SK-N-SH treated with all-trans-retinoic acid at 6 μM for 48 hours (cell line): Measurements from ENCODE around the gene HSD11B1L.

Experiments used
- ATAC-seq: fragments of 200-7000 bp; cut with Tn5 transposase; 3 replicates; pipeline ENCODE4 v1.9.1; 2020; ENCODE audit warnings: mild to moderate bottlenecking, moderate library complexity
- ARNTL ChIP-seq: fragments of 450-650 bp; formaldehyde crosslinking; IDR thresholded peaks from 2 replicates; pipeline ENCODE4 v1.5.0; 2020; ENCODE audit warnings: low read depth, mild to moderate bottlenecking, moderate library complexity, borderline replicate concordance
- BACH2 ChIP-seq: fragments of 250-450 bp; sonication (Bioruptor Pico); IDR thresholded peaks from 2 replicates; pipeline ENCODE4 v1.9.0; 2021; ENCODE audit warnings: mild to moderate bottlenecking, borderline replicate concordance
- CSDC2 ChIP-seq: fragments of 250-450 bp; sonication (Bioruptor Pico); IDR thresholded peaks from 2 replicates; pipeline ENCODE4 v1.5.0; 2020; ENCODE audit warnings: mild to moderate bottlenecking, moderate library complexity
- ESRRG ChIP-seq: fragments of 250-450 bp; sonication (Bioruptor Pico); IDR thresholded peaks from 2 replicates; pipeline ENCODE4 v1.6.1; 2021; ENCODE audit warnings: mild to moderate bottlenecking
- ISL1 ChIP-seq: fragments of 250-450 bp; sonication (Bioruptor Pico); IDR thresholded peaks from 2 replicates; pipeline ENCODE4 v2.1.2; 2022; ENCODE audit warnings: mild to moderate bottlenecking, moderate library complexity
- OSR1 ChIP-seq: fragments of 250-450 bp; sonication (Bioruptor Pico); IDR thresholded peaks from 2 replicates; pipeline ENCODE4 v1.8.0; 2022; ENCODE audit warnings: moderate library complexity, mild to moderate bottlenecking, inconsistent platforms
- PPARA ChIP-seq: fragments of 250-450 bp; sonication (Bioruptor Pico); IDR thresholded peaks from 2 replicates; pipeline ENCODE4 v1.5.0; 2020; ENCODE audit warnings: mild to moderate bottlenecking, borderline replicate concordance
- RARB ChIP-seq: fragments of 250-450 bp; sonication (Bioruptor Pico); IDR thresholded peaks from 2 replicates; pipeline ENCODE4 v1.8.0; 2021; ENCODE audit warnings: mild to moderate bottlenecking, moderate library complexity
- SNAI2 ChIP-seq: fragments of 250-450 bp; sonication (Bioruptor Pico); IDR thresholded peaks from 2 replicates; pipeline ENCODE4 v1.5.0; 2020; ENCODE audit warnings: mild to moderate bottlenecking, moderate library complexity
- TCF4 ChIP-seq: fragments of 250-450 bp; sonication (Bioruptor Pico); IDR thresholded peaks from 2 replicates; pipeline ENCODE4 v1.8.0; 2021; ENCODE audit warnings: mild to moderate bottlenecking, moderate library complexity, borderline replicate concordance
- TOX ChIP-seq: fragments of 250-450 bp; sonication (Bioruptor Pico); IDR thresholded peaks from 2 replicates; pipeline ENCODE4 v1.8.0; 2021; ENCODE audit warnings: mild to moderate bottlenecking, moderate library complexity, borderline replicate concordance
- ZC3H10 ChIP-seq: fragments of 250-450 bp; sonication (Bioruptor Pico); IDR thresholded peaks from 2 replicates; pipeline ENCODE4 v1.5.1; 2021; ENCODE audit warnings: mild to moderate bottlenecking, moderate library complexity
- ZFP3 ChIP-seq: fragments of 250-450 bp; sonication (Bioruptor Pico); IDR thresholded peaks from 2 replicates; pipeline ENCODE4 v1.5.0; 2020; ENCODE audit warnings: mild to moderate bottlenecking, moderate library complexity
- ZFP30 ChIP-seq: fragments of 450-650 bp; formaldehyde crosslinking; IDR thresholded peaks from 2 replicates; pipeline ENCODE4 v1.5.0; 2022; ENCODE audit warnings: mild to moderate bottlenecking, moderate library complexity
- ZNF565 ChIP-seq: fragments of 450-650 bp; formaldehyde crosslinking; conservative IDR thresholded peaks from 2 replicates; pipeline ENCODE4 v1.5.0; 2020; ENCODE audit warnings: low read depth, mild to moderate bottlenecking, moderate library complexity
- ZNF70 ChIP-seq: fragments of 450-650 bp; formaldehyde crosslinking; IDR thresholded peaks from 2 replicates; pipeline ENCODE4 v1.5.0; 2020; ENCODE audit warnings: mild to moderate bottlenecking, moderate library complexity
- ZNF8 ChIP-seq: fragments of 450-650 bp; formaldehyde crosslinking; IDR thresholded peaks from 2 replicates; pipeline ENCODE4 v1.5.0; 2020; ENCODE audit warnings: mild to moderate bottlenecking, moderate library complexity
- TF ChIP-seq, protein P1 (sequence below): fragments of 250-450 bp; sonication (Bioruptor Pico); IDR thresholded peaks from 2 replicates; pipeline ENCODE4 v1.5.1; 2021; ENCODE audit warnings: mild to moderate bottlenecking, moderate library complexity
- TF ChIP-seq, protein P2 (sequence below): fragments of 250-450 bp; sonication (Bioruptor Pico); IDR thresholded peaks from 2 replicates; pipeline ENCODE4 v1.5.1; 2020; ENCODE audit warnings: low read depth, mild to moderate bottlenecking, moderate library complexity
- TF ChIP-seq, protein P3 (sequence below): fragments of 250-450 bp; sonication (Bioruptor Pico); IDR thresholded peaks from 2 replicates; pipeline ENCODE4 v1.5.0; 2020; ENCODE audit warnings: mild to moderate bottlenecking, moderate library complexity
- TF ChIP-seq, protein P4 (sequence below): fragments of 250-450 bp; sonication (Bioruptor Pico); IDR thresholded peaks from 2 replicates; pipeline ENCODE4 v1.8.0; 2021; ENCODE audit warnings: low read depth, mild to moderate bottlenecking, moderate library complexity, borderline replicate concordance

The HSD11B1L gene

DNA sequence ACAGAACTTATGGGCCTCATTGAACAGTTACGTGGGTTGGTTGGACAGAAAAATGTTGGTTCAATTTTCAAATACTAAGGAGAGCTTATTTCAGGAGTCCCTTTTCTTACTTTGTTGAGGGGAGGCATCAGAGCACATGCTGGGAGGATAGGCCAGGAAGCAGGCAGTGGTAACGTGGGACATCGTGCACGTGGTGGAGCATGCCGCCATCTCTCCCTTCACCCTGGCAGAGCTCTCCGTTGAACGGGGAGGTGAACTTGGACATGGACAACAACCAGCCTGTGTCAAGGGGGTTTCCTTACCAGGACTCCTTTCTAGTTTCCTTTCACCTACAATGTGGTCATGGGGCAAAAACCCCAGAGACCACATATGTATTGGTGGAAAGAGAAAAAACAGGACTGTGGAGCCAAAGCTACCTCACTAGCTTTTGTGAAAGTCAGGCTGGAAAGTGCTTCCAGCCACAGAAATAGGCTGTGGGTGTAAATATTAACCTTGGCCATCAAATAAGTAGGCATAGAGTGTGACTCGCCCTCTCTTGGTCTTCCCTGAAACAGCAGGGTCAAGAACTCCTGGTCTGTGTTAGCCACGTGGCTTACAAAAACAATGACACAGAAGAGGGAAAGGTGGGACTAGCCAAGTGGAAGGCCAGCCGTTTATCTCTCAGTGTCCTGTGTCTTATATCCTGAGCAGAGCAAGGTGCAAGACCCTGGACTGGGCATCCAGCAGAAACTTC lies 14.9 kb upstream of the HSD11B1L start:
- TF ChIP-seq, protein P1, sequence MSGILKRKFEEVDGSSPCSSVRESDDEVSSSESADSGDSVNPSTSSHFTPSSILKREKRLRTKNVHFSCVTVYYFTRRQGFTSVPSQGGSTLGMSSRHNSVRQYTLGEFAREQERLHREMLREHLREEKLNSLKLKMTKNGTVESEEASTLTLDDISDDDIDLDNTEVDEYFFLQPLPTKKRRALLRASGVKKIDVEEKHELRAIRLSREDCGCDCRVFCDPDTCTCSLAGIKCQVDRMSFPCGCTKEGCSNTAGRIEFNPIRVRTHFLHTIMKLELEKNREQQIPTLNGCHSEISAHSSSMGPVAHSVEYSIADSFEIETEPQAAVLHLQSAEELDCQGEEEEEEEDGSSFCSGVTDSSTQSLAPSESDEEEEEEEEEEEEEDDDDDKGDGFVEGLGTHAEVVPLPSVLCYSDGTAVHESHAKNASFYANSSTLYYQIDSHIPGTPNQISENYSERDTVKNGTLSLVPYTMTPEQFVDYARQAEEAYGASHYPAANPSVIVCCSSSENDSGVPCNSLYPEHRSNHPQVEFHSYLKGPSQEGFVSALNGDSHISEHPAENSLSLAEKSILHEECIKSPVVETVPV (CRISPR knock-in tag) = no peak
- TF ChIP-seq ARNTL (CRISPR knock-in tag) (no peak), TCF4 (CRISPR knock-in tag) (no peak)
- ATAC-seq = peak; percentile 53; the same call in 2 of the 3 replicates

DNA sequence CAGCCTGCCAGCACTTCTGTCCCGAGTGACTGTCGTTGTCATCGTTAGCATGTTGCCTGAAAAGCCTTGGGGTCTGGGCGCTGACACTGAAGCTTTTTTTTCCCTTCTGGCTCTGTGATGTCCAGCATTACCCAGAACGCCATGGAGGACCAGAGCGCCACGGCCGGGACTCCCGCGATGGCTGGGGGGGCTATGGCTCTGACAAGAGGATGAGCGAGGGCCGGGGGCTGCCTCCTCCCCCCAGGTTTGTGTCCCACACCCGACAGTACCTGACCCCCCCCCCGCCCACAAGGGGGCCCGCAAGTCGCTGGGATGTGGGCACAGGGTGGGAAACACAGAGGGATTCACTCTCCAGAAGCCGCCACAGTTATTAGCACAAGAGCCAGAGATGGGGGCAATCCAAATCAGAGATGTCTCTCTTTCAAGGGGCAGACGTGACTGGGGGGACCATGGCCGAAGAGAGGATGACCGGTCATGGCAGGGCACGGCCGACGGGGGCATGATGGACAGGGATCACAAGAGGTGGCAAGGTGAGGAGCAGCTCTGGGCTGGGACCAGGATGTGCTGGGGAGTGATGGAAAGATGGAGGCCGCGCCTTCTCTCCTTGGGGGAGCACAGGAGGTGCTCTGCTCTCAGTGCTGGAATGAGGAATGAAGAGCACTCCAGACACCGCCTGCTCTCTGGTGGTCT lies 13.8 kb upstream of the HSD11B1L start:
- no peak for ATAC-seq
- TF ChIP-seq ESRRG (CRISPR knock-in tag) (no peak), PPARA (no peak), ZC3H10 (CRISPR knock-in tag) (no peak), ZNF70 (CRISPR knock-in tag) (no peak), ZFP3 (no peak)
- TF ChIP-seq, protein P2, sequence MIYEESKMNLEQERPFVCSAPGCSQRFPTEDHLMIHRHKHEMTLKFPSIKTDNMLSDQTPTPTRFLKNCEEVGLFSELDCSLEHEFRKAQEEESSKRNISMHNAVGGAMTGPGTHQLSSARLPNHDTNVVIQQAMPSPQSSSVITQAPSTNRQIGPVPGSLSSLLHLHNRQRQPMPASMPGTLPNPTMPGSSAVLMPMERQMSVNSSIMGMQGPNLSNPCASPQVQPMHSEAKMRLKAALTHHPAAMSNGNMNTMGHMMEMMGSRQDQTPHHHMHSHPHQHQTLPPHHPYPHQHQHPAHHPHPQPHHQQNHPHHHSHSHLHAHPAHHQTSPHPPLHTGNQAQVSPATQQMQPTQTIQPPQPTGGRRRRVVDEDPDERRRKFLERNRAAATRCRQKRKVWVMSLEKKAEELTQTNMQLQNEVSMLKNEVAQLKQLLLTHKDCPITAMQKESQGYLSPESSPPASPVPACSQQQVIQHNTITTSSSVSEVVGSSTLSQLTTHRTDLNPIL (CRISPR knock-in tag) = no peak

DNA sequence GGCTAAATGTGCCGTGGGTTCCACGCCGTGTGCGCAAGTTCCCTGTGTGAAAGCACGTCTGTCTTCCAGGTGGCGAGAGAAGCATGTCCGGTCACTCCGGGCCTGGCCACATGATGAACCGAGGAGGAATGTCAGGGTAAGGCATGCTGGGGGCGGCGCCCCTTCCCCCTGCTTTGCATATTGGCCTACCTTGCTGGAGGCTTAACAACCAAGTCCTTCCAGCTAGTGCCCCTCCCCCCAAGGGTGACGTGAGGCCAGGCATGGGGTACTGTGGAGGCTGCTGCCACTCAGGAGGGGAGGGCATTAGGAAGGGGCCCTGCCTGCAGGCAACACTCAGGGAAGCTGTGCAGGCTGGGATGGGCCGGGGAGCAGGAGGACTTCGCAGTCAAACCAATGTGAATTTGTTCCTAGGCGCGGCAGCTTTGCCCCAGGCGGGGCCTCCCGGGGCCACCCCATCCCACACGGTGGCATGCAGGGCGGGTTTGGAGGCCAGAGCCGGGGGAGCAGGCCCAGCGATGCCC lies 13.0 kb upstream of the HSD11B1L start:
- ATAC-seq = no peak
- TF ChIP-seq RARB (CRISPR knock-in tag) (no peak), ISL1 (CRISPR knock-in tag) (no peak), ZNF8 (CRISPR knock-in tag) (no peak), BACH2 (CRISPR knock-in tag) (no peak), ZNF565 (no peak), ZFP3 (no peak), CSDC2 (CRISPR knock-in tag) (no peak)
- TF ChIP-seq, protein P3, sequence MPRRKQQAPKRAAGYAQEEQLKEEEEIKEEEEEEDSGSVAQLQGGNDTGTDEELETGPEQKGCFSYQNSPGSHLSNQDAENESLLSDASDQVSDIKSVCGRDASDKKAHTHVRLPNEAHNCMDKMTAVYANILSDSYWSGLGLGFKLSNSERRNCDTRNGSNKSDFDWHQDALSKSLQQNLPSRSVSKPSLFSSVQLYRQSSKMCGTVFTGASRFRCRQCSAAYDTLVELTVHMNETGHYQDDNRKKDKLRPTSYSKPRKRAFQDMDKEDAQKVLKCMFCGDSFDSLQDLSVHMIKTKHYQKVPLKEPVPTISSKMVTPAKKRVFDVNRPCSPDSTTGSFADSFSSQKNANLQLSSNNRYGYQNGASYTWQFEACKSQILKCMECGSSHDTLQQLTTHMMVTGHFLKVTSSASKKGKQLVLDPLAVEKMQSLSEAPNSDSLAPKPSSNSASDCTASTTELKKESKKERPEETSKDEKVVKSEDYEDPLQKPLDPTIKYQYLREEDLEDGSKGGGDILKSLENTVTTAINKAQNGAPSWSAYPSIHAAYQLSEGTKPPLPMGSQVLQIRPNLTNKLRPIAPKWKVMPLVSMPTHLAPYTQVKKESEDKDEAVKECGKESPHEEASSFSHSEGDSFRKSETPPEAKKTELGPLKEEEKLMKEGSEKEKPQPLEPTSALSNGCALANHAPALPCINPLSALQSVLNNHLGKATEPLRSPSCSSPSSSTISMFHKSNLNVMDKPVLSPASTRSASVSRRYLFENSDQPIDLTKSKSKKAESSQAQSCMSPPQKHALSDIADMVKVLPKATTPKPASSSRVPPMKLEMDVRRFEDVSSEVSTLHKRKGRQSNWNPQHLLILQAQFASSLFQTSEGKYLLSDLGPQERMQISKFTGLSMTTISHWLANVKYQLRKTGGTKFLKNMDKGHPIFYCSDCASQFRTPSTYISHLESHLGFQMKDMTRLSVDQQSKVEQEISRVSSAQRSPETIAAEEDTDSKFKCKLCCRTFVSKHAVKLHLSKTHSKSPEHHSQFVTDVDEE (CRISPR knock-in tag) = no peak
- TF ChIP-seq, protein P4, sequence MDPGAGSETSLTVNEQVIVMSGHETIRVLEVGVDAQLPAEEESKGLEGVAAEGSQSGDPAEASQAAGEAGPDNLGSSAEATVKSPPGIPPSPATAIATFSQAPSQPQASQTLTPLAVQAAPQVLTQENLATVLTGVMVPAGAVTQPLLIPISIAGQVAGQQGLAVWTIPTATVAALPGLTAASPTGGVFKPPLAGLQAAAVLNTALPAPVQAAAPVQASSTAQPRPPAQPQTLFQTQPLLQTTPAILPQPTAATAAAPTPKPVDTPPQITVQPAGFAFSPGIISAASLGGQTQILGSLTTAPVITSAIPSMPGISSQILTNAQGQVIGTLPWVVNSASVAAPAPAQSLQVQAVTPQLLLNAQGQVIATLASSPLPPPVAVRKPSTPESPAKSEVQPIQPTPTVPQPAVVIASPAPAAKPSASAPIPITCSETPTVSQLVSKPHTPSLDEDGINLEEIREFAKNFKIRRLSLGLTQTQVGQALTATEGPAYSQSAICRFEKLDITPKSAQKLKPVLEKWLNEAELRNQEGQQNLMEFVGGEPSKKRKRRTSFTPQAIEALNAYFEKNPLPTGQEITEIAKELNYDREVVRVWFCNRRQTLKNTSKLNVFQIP = no peak
- TF ChIP-seq, protein P2 (CRISPR knock-in tag) = no peak

DNA sequence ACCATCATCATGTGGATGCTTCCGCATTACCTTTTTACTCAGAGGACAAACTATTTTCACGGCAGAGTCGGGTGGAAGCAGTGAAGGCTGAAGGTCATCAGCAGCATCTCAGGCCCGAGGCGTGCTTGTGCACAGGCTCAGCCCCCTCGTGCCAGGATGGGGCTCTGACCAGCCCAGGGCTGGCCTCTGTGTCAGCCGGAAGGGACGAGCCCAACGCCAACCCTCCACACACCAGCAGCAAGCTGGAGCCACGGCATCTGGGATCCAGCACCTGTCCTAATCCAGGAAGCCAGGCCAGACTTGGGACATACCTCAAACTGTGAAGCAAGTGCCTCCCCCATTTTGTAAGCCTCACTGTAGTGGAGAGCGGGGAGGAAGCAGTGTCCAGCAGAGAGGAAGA lies 11.6 kb upstream of the HSD11B1L start:
- no peak for ATAC-seq
- TF ChIP-seq ZC3H10 (CRISPR knock-in tag) (no peak), SNAI2 (CRISPR knock-in tag) (no peak), ESRRG (CRISPR knock-in tag) (no peak), TOX (no peak), OSR1 (CRISPR knock-in tag) (no peak), RARB (CRISPR knock-in tag) (no peak), ZFP30 (CRISPR knock-in tag) (no peak), ZFP3 (no peak)
- TF ChIP-seq, protein P4 = no peak
- TF ChIP-seq, protein P2 (CRISPR knock-in tag) = no peak
